HepG2 (cell line): ENCODE data around the gene OS9. TPM values are rescaled to one million over a fixed set of nuclear protein-coding genes. Genes with fewer than 3 reads are reported as not detected.

ENCODE experiments used
- DBP ChIP-seq: sonication (generic); formaldehyde crosslinking; IDR thresholded peaks from 2 replicates; pipeline ENCODE4 v1.4.0; 2020; ENCODE audit warnings: missing genetic modification reagents; ENCODE audit errors: not compliant biosample characterization
- MAZ ChIP-seq, 2 experiments: sonication (generic) in 1 of 2; formaldehyde crosslinking in 1 of 2; IDR thresholded peaks; 2 replicates each; pipeline versions ENCODE4 v1.5.0 to v1.6.1; 2012 to 2020; ENCODE audit warnings: low read depth in 2 of 2, mild to moderate bottlenecking in 2 of 2, borderline replicate concordance in 1 of 2, improper control_type of control experiment in 1 of 2, low read length in 1 of 2, missing genetic modification reagents in 1 of 2, moderate library complexity in 1 of 2
- MTF1 ChIP-seq: sonication (generic); formaldehyde crosslinking; IDR thresholded peaks from 2 replicates; pipeline ENCODE4 v1.5.0; 2020; ENCODE audit warnings: missing genetic modification reagents
- NFIC ChIP-seq: IDR thresholded peaks from 2 replicates; pipeline ENCODE4 v1.6.1; 2012; ENCODE audit warnings: mild to moderate bottlenecking, low read length, inconsistent platforms
- ZBTB20 ChIP-seq: sonication (generic); formaldehyde crosslinking; IDR thresholded peaks from 2 replicates; pipeline ENCODE4 v1.8.1; 2023; ENCODE audit warnings: missing genetic modification reagents, low read depth, mild to moderate bottlenecking, borderline replicate concordance
- ZNF12 ChIP-seq: sonication (generic); formaldehyde crosslinking; IDR thresholded peaks from 2 replicates; pipeline ENCODE4 v1.5.0; 2020; ENCODE audit warnings: missing genetic modification reagents
- ZNF124 ChIP-seq: sonication (generic); formaldehyde crosslinking; IDR thresholded peaks from 2 replicates; pipeline ENCODE4 v1.4.0; 2020; ENCODE audit warnings: missing genetic modification reagents
- ZNF282 ChIP-seq: fragments of 450-650 bp; IDR thresholded peaks from 2 replicates; pipeline ENCODE4 v1.6.1; 2018; ENCODE audit not compliant: partially characterized antibody
- ZNF33A ChIP-seq: sonication (generic); formaldehyde crosslinking; IDR thresholded peaks from 2 replicates; pipeline ENCODE4 v1.5.1; 2020; ENCODE audit warnings: missing genetic modification reagents, mild to moderate bottlenecking, moderate library complexity, borderline replicate concordance
- ZNF501 ChIP-seq: sonication (generic); formaldehyde crosslinking; IDR thresholded peaks from 2 replicates; pipeline ENCODE4 v1.5.1; 2020; ENCODE audit warnings: mild to moderate bottlenecking, moderate library complexity, missing genetic modification reagents
- ZNF609 ChIP-seq: sonication (generic); formaldehyde crosslinking; IDR thresholded peaks from 2 replicates; pipeline ENCODE4 v1.4.0; 2020; ENCODE audit warnings: mild to moderate bottlenecking, missing genetic modification reagents, borderline replicate concordance
- ZSCAN20 ChIP-seq: sonication (generic); formaldehyde crosslinking; IDR thresholded peaks from 2 replicates; pipeline ENCODE4 v1.4.0; 2020; ENCODE audit warnings: missing genetic modification reagents, mild to moderate bottlenecking, borderline replicate concordance
- polyA plus RNA-seq, 8 experiments: library from polyadenylated mRNA; depleted of rRNA in 3 of 8; stranded (reverse) in 7 of 8; unstranded in 1 of 8; fragments of >200 nt; fragmentation: Illumina TruSeq in 4 of 8; extraction: Trizol in 4 of 8; gene quantifications; 2 replicates each; pipeline versions ENCODE4 v1.2.1 to v1.2.3, GENCODE V29; 2011 to 2016; ENCODE audit warnings: low read depth in 4 of 8, missing spikeins in 1 of 8, mixed read lengths in 1 of 8; ENCODE audit not compliant: insufficient read depth in 1 of 8
- total RNA-seq, 5 experiments: library from RNA; depleted of rRNA; stranded (reverse); fragments of >200 nt; fragmentation: Illumina TruSeq; extraction: Trizol; gene quantifications; 2 replicates each; pipeline ENCODE4 v1.2.3, GENCODE V29; 2016; ENCODE audit warnings: low read depth in 1 of 5
- TF ChIP-seq, protein P1 (sequence below): sonication (generic); formaldehyde crosslinking; IDR thresholded peaks from 2 replicates; pipeline ENCODE4 v1.5.0; 2020; ENCODE audit warnings: missing genetic modification reagents
- TF ChIP-seq, protein P2 (sequence below): sonication (generic); formaldehyde crosslinking; conservative IDR thresholded peaks from 2 replicates; pipeline ENCODE4 v1.5.0; 2020; ENCODE audit warnings: missing genetic modification reagents
- TF ChIP-seq, protein P3 (sequence below): sonication (generic); formaldehyde crosslinking; IDR thresholded peaks from 2 replicates; pipeline ENCODE4 v1.5.0; 2020; ENCODE audit warnings: missing genetic modification reagents

OS9 gene
- total and polyA plus RNA-seq, 2 of the 13 experiments (the other 11 are each of a cell fraction or from before 2014, with no cell fraction given) = 156 to 206 TPM

DNA sequence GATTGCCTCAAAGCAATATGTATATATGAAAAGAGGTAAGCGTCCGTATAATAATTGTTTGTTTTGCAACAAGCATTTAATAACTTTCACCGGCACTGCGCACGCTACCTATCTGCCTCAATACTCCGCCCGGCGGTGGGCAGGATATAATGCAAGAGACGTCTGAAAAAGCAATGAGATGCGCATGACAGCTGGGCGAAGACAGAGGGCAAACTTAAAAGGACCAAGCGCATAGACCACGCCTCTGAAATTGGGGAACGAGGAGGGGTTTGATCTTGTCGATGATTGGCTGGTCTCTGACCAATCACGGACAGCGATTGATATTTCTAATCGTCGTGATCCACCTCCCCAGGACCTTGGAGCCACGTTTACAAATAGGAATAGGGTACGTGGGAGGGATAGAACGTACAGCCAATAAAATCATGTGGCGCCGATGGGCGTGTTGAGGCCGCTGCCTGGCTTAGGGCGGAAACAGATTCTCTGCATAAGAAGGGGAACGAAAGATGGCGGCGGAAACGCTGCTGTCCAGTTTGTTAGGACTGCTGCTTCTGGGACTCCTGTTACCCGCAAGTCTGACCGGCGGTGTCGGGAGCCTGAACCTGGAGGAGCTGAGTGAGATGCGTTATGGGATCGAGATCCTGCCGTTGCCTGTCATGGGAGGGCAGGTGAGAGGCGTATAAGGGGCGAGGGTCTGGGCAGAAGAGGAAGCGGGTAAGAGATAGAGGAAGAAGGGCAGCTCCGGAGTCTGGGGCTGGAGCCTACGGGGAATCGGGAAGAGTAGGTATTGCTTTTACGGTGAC is at the start of gene OS9 (continued):
- no peak for TF ChIP-seq NFIC
- no peak for TF ChIP-seq DBP (CRISPR knock-in tag)
- TF ChIP-seq ZSCAN20 (CRISPR knock-in tag) = no peak
- peak; percentile 81 for TF ChIP-seq ZNF501
- peak; percentile 95; the same call in 1 of the 2 replicates for TF ChIP-seq MTF1 (CRISPR knock-in tag)
- no peak for TF ChIP-seq ZNF12 (CRISPR knock-in tag)
- TF ChIP-seq, protein P1, sequence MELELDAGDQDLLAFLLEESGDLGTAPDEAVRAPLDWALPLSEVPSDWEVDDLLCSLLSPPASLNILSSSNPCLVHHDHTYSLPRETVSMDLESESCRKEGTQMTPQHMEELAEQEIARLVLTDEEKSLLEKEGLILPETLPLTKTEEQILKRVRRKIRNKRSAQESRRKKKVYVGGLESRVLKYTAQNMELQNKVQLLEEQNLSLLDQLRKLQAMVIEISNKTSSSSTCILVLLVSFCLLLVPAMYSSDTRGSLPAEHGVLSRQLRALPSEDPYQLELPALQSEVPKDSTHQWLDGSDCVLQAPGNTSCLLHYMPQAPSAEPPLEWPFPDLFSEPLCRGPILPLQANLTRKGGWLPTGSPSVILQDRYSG (CRISPR knock-in tag) = no peak
- TF ChIP-seq, protein P2, sequence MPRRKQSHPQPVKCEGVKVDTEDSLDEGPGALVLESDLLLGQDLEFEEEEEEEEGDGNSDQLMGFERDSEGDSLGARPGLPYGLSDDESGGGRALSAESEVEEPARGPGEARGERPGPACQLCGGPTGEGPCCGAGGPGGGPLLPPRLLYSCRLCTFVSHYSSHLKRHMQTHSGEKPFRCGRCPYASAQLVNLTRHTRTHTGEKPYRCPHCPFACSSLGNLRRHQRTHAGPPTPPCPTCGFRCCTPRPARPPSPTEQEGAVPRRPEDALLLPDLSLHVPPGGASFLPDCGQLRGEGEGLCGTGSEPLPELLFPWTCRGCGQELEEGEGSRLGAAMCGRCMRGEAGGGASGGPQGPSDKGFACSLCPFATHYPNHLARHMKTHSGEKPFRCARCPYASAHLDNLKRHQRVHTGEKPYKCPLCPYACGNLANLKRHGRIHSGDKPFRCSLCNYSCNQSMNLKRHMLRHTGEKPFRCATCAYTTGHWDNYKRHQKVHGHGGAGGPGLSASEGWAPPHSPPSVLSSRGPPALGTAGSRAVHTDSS (CRISPR knock-in tag) = no peak
- TF ChIP-seq ZNF124 (CRISPR knock-in tag) = no peak; the same call in 1 of the 2 replicates
- no peak; the same call in 1 of the 2 replicates for TF ChIP-seq MAZ (IDR thresholded peaks at IDR 0.05; ENCODE audit: borderline replicate concordance, low read depth, low read length)
- TF ChIP-seq MAZ (CRISPR knock-in tag; IDR thresholded peaks at IDR 0.05; ENCODE audit: low read depth) = peak; percentile 65; the same call in 1 of the 2 replicates
- no peak for TF ChIP-seq ZBTB20
- no peak for TF ChIP-seq ZNF609 (CRISPR knock-in tag)
- no peak for TF ChIP-seq ZNF33A
- TF ChIP-seq ZNF282 = no peak
- TF ChIP-seq, protein P3, sequence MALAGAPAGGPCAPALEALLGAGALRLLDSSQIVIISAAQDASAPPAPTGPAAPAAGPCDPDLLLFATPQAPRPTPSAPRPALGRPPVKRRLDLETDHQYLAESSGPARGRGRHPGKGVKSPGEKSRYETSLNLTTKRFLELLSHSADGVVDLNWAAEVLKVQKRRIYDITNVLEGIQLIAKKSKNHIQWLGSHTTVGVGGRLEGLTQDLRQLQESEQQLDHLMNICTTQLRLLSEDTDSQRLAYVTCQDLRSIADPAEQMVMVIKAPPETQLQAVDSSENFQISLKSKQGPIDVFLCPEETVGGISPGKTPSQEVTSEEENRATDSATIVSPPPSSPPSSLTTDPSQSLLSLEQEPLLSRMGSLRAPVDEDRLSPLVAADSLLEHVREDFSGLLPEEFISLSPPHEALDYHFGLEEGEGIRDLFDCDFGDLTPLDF (CRISPR knock-in tag) = no peak
